ENCODE measurements around the gene AMHR2. TPM values are rescaled to one million over a fixed set of nuclear protein-coding genes. Genes with fewer than 3 reads are reported as not detected.
A peak's percentile ranks its signal among the peaks of the same experiment; 100 is the strongest.

The AMHR2 gene
- total RNA-seq, 2 experiments from 2014 or later, result not detected

- H3K4me3 Mint-ChIP-seq, result no peak overlapping the region
- H3K27me3 Mint-ChIP-seq, result no peaks in the 10 kb centered on the region
- H3K27ac Mint-ChIP-seq, result no peak overlapping the region
- intact Hi-C loops (cut with micrococcal nuclease), result no loop called here
- peaks cover 38% of the 10 kb centered on the region for H3K4me1 Mint-ChIP-seq (ENCODE audit: low read depth)
- CTCF ChIA-PET, result no interaction called here
- peaks cover 78% of the 10 kb centered on the region for H3K36me3 Mint-ChIP-seq
- POLR2A ChIA-PET, result interaction anchor here (1.0 to 1.2 kb wide), 2 partner anchors 8 to 9 kb away, joined by 3 to 7 read pairs; no protein-coding TSS in a partner anchor
- H3K9me3 Mint-ChIP-seq, result no peaks in the 10 kb centered on the region
- DNase-seq, result no peak
These were observed 44.2 kb downstream of the AMHR2 start for GRCh38 chr12:53467880-53468279.

DNA sequence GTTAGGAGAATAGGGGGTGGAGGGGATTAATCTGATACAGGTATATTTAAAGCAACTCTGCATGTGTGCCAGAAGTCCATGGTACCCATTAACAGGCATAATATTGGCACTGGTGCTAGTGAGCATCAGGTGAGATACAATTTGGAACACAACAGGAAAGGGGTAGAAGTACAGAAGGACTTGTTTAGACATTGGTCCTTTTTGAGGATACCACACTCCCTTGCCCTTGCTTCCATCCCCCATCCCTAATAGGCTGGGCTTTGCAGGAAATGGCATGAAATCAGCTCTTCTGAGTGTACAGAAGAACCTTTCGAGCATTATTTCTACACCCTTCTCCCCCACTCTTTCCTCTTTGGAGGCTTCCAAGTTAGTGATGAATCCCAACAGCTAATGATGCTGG is 44.6 kb downstream of the AMHR2 start:
- CTCF ChIA-PET, result no interaction called here
- intact Hi-C loops (cut with micrococcal nuclease), result no loop called here
- Mint-ChIP-seq H3K4me1 (ENCODE audit: low read depth) (peaks cover 37% of the 10 kb centered on the region), H3K27me3 (no peaks in the 10 kb centered on the region), H3K9me3 (no peaks in the 10 kb centered on the region), H3K4me3 (no peak overlapping the region), H3K27ac (no peak overlapping the region), H3K36me3 (peaks cover 75% of the 10 kb centered on the region)
- POLR2A ChIA-PET, result interaction anchor here (1.0 kb wide), 1 partner anchor 9 kb away, joined by 7 read pairs; no protein-coding TSS in a partner anchor
- no peak for DNase-seq

GRCh38 chr12:53472056-53472582 is 48.5 kb downstream of the AMHR2 start:
- Mint-ChIP-seq H3K27ac (peak overlapping the region; percentile 26), H3K27me3 (no peaks in the 10 kb centered on the region), H3K9me3 (no peaks in the 10 kb centered on the region), H3K4me3 (no peak overlapping the region), H3K36me3 (peaks cover 80% of the 10 kb centered on the region), H3K4me1 (ENCODE audit: low read depth) (peaks cover 57% of the 10 kb centered on the region)
- POLR2A ChIA-PET, result interaction anchor here (1.5 to 7.7 kb wide), 2 partner anchors 12 to 18 kb away, joined by 6 to 53 read pairs; no protein-coding TSS in a partner anchor
- no peak for DNase-seq
- intact Hi-C loops (cut with micrococcal nuclease), result no loop called here
- CTCF ChIA-PET, result interaction anchor here (1.3 kb wide), 1 partner anchor 10 kb away, joined by 4 read pairs; no protein-coding TSS in a partner anchor

DNA sequence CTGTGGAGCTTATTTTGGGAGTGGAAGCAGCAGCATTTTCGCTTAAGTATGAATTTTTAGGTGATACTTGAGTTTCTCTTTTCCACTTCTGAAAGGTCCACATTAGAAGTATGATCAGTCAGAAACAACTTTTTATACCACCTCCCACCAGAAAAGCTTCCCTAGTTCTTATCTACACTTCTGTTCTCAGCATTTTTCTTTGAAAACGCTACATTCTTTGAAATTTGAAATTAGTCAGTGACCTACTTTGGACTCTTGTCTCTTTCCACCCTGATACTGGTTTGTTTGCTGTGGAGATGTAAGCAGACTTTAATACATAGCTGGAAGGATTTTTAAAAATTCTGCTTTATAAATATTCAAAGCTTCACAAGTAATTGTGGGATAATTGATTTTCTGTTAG is 50.4 kb downstream of the AMHR2 start:
- intact Hi-C loops (cut with micrococcal nuclease), result loop anchor here (2.0 kb wide), 1 partner anchor 21 kb away; the partner anchor contains the start of gene PCBP2

DNA sequence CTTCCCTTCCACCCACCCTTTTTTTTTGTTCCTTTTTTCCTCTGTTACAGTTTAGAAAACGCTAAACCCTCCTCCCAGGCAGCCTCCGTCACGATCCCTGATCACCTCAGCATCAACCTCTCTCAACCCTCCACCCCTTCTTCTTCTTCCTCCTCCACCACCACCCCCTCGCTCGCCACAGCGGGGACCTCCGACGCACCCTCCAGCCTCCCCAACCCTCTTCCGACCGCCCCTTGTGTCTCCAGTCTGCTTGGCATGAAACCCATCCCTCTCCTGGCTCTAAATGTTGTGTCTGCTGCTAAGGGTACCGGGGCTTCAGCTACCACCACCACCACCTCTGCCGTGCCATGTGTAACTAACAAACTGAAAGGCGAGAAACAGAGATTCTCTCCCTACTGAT is 51.2 kb downstream of the AMHR2 start:
- Mint-ChIP-seq H3K4me1 (ENCODE audit: low read depth) (peaks cover 69% of the 10 kb centered on the region), H3K36me3 (peaks cover 75% of the 10 kb centered on the region), H3K9me3 (no peaks in the 10 kb centered on the region), H3K27me3 (no peaks in the 10 kb centered on the region), H3K27ac (peak overlapping the region; percentile 94), H3K4me3 (peak overlapping the region; percentile 45)
- DNase-seq, result no peak
- intact Hi-C loops (cut with micrococcal nuclease), result loop anchor here (2.0 kb wide), 1 partner anchor 22 kb away; the partner anchor contains the start of gene PCBP2
- CTCF ChIA-PET, result interaction anchor here (0.6 to 2.9 kb wide), 12 partner anchors 10 to 151 kb away, joined by 3 to 19 read pairs (median 4); partner anchors contain the start of gene TARBP2
- POLR2A ChIA-PET, result interaction anchor here (1.2 to 7.7 kb wide), 7 partner anchors 8 to 150 kb away, joined by 3 to 53 read pairs (median 8); partner anchors contain the start of gene PRR13

More for the DNA sequence above, 50.4 kb downstream of the AMHR2 start:
- H3K9me3 Mint-ChIP-seq, result no peaks in the 10 kb centered on the region
- H3K27me3 Mint-ChIP-seq, result no peaks in the 10 kb centered on the region
- peaks cover 68% of the 10 kb centered on the region for H3K4me1 Mint-ChIP-seq (ENCODE audit: low read depth)
- H3K27ac Mint-ChIP-seq, result peak overlapping the region; percentile 94
- no peak overlapping the region for H3K4me3 Mint-ChIP-seq
- ChIA-PET POLR2A (interaction anchor here (0.8 to 7.7 kb wide), 9 partner anchors 9 to 149 kb away, joined by 3 to 53 read pairs (median 5); partner anchors contain the start of gene PRR13), CTCF (interaction anchor here (0.6 to 2.7 kb wide), 8 partner anchors 10 to 130 kb away, joined by 3 to 17 read pairs (median 4); partner anchors contain the start of genes SP1 and TARBP2)
- no peak for DNase-seq
- peaks cover 76% of the 10 kb centered on the region for H3K36me3 Mint-ChIP-seq

DNA sequence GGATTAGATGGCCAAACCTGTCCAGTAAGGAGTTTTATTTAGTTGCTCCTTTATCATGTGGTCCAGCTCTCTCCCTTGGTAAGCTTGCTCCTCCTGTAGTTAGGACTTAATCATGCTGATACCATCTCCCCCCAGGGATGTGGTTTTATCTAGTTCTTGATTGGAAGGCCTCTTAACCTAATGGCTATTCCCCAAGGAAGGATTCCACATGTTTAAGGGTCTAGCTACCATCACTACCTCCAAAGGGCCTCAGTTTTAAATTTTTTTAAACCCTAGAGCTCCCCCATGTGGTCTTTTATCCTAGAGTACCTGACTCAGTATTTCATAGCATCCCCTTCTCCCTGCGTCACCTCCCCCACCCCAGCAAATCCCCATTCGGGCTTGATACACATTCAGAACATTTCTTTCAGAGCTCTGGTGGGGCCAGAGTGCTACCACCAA is 53.1 kb downstream of the AMHR2 start:
- Mint-ChIP-seq H3K27ac (peak overlapping the region; percentile 94), H3K36me3 (peaks cover 63% of the 10 kb centered on the region), H3K4me1 (ENCODE audit: low read depth) (peaks cover 60% of the 10 kb centered on the region), H3K9me3 (no peaks in the 10 kb centered on the region), H3K27me3 (no peaks in the 10 kb centered on the region), H3K4me3 (no peak overlapping the region)
- DNase-seq, result no peak
- ChIA-PET CTCF (interaction anchor here (0.6 to 3.0 kb wide), 19 partner anchors 11 to 317 kb away, joined by 3 to 22 read pairs (median 4); partner anchors contain the start of genes AAAS, NPFF and TARBP2), POLR2A (interaction anchor here (0.9 to 7.7 kb wide), 4 partner anchors 12 to 32 kb away, joined by 3 to 53 read pairs (median 4); partner anchors contain the start of gene TARBP2)
- intact Hi-C loops (cut with micrococcal nuclease), result no loop called here

DNA sequence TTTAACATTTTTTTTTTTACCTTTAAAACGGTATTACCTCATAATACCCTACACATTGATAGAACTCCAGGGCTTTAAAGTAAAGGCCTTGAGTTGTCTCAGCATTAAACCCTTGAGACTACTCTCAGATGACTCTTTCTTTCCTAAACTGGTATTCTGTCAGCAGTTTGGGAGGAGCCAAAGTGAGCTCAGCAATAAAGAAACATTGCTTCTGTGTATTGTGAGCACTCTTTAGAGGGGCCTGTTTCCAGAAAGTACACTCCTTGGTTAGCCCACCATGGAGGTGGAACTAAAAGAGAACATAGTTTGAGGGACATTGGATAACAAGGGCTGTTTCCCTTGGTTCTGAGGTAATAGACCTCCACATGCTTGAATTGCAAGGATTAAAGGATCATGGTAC is 55.2 kb downstream of the AMHR2 start:
- Mint-ChIP-seq H3K4me3 (no peak overlapping the region), H3K9me3 (no peaks in the 10 kb centered on the region), H3K4me1 (ENCODE audit: low read depth) (peaks cover 44% of the 10 kb centered on the region), H3K36me3 (peaks cover 57% of the 10 kb centered on the region), H3K27me3 (no peaks in the 10 kb centered on the region), H3K27ac (peak overlapping the region; percentile 56)
- no peak for DNase-seq
- intact Hi-C loops (cut with micrococcal nuclease), result no loop called here
- CTCF ChIA-PET, result interaction anchor here (0.7 to 3.0 kb wide), 5 partner anchors 10 to 127 kb away, joined by 3 to 22 read pairs (median 4); partner anchors contain the start of genes NPFF and PRR13
- POLR2A ChIA-PET, result interaction anchor here (0.6 to 7.7 kb wide), 4 partner anchors 13 to 111 kb away, joined by 3 to 53 read pairs (median 4); no protein-coding TSS in a partner anchor

DNA sequence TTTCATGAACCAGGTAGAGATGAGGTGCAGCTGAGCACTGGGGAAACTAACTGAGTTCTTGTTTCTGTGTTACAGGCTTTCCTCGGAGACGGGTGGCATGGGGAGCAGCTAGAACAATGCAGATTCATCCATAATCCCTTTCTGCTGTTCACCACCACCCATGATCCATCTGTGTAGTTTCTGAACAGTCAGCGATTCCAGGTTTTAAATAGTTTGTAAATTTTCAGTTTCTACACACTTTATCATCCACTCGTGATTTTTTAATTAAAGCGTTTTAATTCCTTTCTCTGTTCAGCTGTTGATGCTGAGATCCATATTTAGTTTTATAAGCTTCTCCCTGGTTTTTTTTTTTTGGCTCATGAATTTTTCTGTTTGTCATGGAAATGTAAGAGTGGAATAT is 55.7 kb downstream of the AMHR2 start:
- Mint-ChIP-seq H3K4me1 (ENCODE audit: low read depth) (peaks cover 39% of the 10 kb centered on the region), H3K27me3 (no peaks in the 10 kb centered on the region), H3K36me3 (peaks cover 56% of the 10 kb centered on the region), H3K9me3 (no peaks in the 10 kb centered on the region), H3K4me3 (no peak overlapping the region), H3K27ac (peak overlapping the region; percentile 56)
- DNase-seq, result no peak
- ChIA-PET CTCF (interaction anchor here (0.9 to 1.2 kb wide), 3 partner anchors 21 to 127 kb away, joined by 3 to 4 read pairs (median 4); partner anchors contain the start of gene PRR13), POLR2A (interaction anchor here (0.8 kb wide), 1 partner anchor 20 kb away, joined by 3 read pairs; no protein-coding TSS in a partner anchor)
- intact Hi-C loops (cut with micrococcal nuclease), result no loop called here

DNA sequence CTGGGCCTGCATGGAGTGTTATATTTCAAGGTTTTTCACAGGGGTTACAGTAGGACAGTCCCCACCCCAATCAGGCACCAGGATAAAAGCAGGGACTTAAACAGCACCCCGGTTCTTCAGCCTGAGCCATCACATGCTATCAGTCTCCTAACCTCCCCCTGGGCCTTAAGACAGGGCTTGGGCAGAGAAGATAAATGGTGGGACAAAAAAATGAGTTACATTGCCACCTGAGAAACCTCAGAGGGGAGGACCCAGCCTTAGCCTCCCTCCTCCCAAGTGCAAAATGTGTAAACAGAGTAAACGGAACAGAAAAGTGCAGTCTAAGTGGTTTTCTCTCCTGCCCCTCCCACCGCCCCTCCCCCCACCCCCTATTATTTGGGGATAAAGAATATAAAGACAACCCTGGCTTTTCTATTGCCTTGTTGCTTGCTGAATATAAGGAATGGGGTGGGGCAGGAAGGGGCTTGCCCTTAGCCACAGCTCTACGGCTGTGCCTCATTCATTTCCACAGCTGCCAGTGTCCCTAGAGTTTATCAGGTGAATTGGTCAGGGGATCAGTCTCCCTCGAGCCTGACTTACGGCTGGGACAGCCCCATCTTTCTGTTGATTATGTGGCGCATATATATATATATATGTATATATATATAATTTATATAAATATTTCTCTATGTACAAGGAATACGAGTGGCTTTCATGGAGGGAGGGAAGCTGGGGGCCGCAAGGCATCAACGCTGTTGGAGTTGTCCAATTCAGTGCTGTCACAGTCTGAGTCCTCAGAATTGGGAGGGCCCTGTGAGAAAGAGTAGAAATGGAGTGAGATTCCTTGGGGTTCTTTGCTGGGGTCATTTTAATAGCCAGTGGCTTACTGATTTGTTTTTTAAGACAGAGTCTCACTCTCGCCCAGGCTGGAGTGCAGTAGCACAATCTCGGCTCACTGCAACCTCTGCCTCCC is 57.1 kb downstream of the AMHR2 start:
- Mint-ChIP-seq H3K36me3 (peaks cover 56% of the 10 kb centered on the region), H3K4me1 (ENCODE audit: low read depth) (peaks cover 26% of the 10 kb centered on the region), H3K27ac (no peak overlapping the region)

More for the DNA sequence above, 57.1 kb downstream of the AMHR2 start:
- no peaks in the 10 kb centered on the region for H3K9me3 Mint-ChIP-seq
- POLR2A ChIA-PET, result interaction anchor here (0.8 to 2.4 kb wide), 4 partner anchors 14 to 129 kb away, joined by 3 to 11 read pairs (median 4); partner anchors contain the start of genes MAP3K12 and TARBP2
- intact Hi-C loops (cut with micrococcal nuclease), result no loop called here
- no peak for DNase-seq
- H3K27me3 Mint-ChIP-seq, result no peaks in the 10 kb centered on the region
- CTCF ChIA-PET, result interaction anchor here (1.0 to 2.9 kb wide), 6 partner anchors 9 to 129 kb away, joined by 3 to 9 read pairs (median 4); partner anchors contain the start of gene NPFF
- H3K4me3 Mint-ChIP-seq, result no peak overlapping the region
